Lung (tissue), 12 donors: Measurements from ENCODE around the gene RPS6KA1. TPM values are rescaled to one million over a fixed set of nuclear protein-coding genes. Genes with fewer than 3 reads are reported as not detected.

Experiments used
- ATAC-seq: fragments of 200-7000 bp; cut with Tn5 transposase; one replicate; pipeline ENCODE4 v1.9.1; 2020; ENCODE audit warnings: moderate number of reproducible peaks; ENCODE audit not compliant: insufficient read depth, low FRiP score
- DNase-seq, 3 donors: peaks; one replicate each; pipeline ENCODE4 v3.0.0-alpha.2; 2013 to 2017
- H3K27ac ChIP-seq, 2 donors: one replicate each; pipeline ENCODE4 v1.5.1; 2013; ENCODE audit warnings: mild to moderate bottlenecking in 2 of 2, moderate library complexity in 2 of 2, control low read depth in 1 of 2, inconsistent platforms in 1 of 2, low read depth in 1 of 2, low read length in 1 of 2
- H3K27me3 ChIP-seq, 3 donors: one replicate each; pipeline ENCODE4 v1.5.1; 2013; ENCODE audit warnings: low read length in 2 of 3; ENCODE audit not compliant: control insufficient read depth in 3 of 3, insufficient read depth in 3 of 3
- H3K36me3 ChIP-seq, 4 donors: one replicate each; pipeline ENCODE4 v1.5.1; 2013; ENCODE audit warnings: low read length in 4 of 4, mild to moderate bottlenecking in 1 of 4, moderate library complexity in 1 of 4; ENCODE audit not compliant: control insufficient read depth in 4 of 4, insufficient read depth in 4 of 4
- H3K4me1 ChIP-seq, 5 donors: one replicate each; pipeline ENCODE4 v1.5.1; 2013; ENCODE audit warnings: low read length in 5 of 5, mild to moderate bottlenecking in 2 of 5, moderate library complexity in 1 of 5; ENCODE audit not compliant: control insufficient read depth in 5 of 5, insufficient read depth in 5 of 5
- H3K4me3 ChIP-seq: one replicate; pipeline ENCODE4 v1.5.1; 2013; ENCODE audit warnings: mild to moderate bottlenecking, control low read depth, moderate library complexity
- H3K9ac ChIP-seq, 2 donors: one replicate each; pipeline ENCODE4 v1.5.1; 2013; ENCODE audit warnings: low read length in 2 of 2, control low read depth in 1 of 2; ENCODE audit not compliant: insufficient read depth in 1 of 2
- H3K9me3 ChIP-seq, 4 donors: one replicate each; pipeline ENCODE4 v1.5.1; 2013; ENCODE audit warnings: low read length in 3 of 4, mild to moderate bottlenecking in 1 of 4, moderate library complexity in 1 of 4; ENCODE audit not compliant: control insufficient read depth in 4 of 4, insufficient read depth in 3 of 4
- WGBS, 2 donors: extraction: QIAGEN DNeasy Blood & Tissue Kit; methylation state at CpG; one replicate each; pipeline ENCODE4 v1.1.7; 2013; 5-methylcytosine and 5-hydroxymethylcytosine counted together
- polyA plus RNA-seq, 2 donors: library from polyadenylated mRNA; stranded (reverse); fragments of 200-250 nt; gene quantifications; one replicate each; pipeline ENCODE4 v1.2.1, GENCODE V29; 2013
- total RNA-seq, 2 donors: library from RNA; depleted of rRNA in 1 of 2; stranded (reverse); fragments of >200 nt in 1 of 2; gene quantifications; one replicate each; pipeline ENCODE4 v1.2.1, GENCODE V29; 2014 to 2021
- TF ChIP-seq, protein P1 (sequence below): IDR thresholded peaks from 2 replicates; pipeline ENCODE4 v1.5.1; 2012; ENCODE audit warnings: mild to moderate bottlenecking; ENCODE audit errors: control extremely low read depth, extremely low read depth
- donor health status: control.
- donor health status: control.
- donor health status: Bipolar disorder and iron deficiency.
- donor health status: healthy.
- donor health status: DM: yes; HTN: yes; CAD: no.

The RPS6KA1 gene
- total and polyA plus RNA-seq, 4 donors, result 58.6 to 109 (median 81.7) TPM

DNA sequence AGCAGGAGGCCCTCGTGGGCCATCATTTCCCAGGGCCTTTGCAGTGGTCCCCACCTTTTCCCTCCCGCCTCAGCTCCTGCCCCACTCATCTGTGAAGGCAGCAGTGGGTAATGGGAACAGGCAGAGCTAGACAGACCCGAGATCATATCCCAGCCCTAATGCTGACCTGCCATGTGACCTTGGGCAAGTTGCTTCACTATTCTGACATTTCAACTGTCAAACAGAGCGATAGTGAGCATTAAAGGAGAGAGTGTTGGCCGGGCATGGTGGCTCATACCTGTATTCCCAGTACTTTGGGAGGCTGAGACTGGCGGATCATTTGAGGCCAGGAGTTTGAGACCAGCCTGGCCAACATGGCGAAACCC lies 51.7 kb downstream of the RPS6KA1 start:
- H3K9me3 ChIP-seq, result no peaks in the 10 kb centered on the region
- no peak overlapping the region for H3K9ac ChIP-seq
- no peak overlapping the region for H3K4me3 ChIP-seq
- H3K4me1 ChIP-seq, result no peaks in the 10 kb centered on the region
- no peaks in the 10 kb centered on the region for H3K27me3 ChIP-seq
- DNase-seq (no peak), ATAC-seq (no peak)
- WGBS, 2 donors, result 66 to 74% methylated on average over 7 of the region's 7 CpGs
- TF ChIP-seq, protein P1, sequence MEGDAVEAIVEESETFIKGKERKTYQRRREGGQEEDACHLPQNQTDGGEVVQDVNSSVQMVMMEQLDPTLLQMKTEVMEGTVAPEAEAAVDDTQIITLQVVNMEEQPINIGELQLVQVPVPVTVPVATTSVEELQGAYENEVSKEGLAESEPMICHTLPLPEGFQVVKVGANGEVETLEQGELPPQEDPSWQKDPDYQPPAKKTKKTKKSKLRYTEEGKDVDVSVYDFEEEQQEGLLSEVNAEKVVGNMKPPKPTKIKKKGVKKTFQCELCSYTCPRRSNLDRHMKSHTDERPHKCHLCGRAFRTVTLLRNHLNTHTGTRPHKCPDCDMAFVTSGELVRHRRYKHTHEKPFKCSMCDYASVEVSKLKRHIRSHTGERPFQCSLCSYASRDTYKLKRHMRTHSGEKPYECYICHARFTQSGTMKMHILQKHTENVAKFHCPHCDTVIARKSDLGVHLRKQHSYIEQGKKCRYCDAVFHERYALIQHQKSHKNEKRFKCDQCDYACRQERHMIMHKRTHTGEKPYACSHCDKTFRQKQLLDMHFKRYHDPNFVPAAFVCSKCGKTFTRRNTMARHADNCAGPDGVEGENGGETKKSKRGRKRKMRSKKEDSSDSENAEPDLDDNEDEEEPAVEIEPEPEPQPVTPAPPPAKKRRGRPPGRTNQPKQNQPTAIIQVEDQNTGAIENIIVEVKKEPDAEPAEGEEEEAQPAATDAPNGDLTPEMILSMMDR, result no peak
- H3K27ac ChIP-seq, result no peak overlapping the region
- H3K36me3 ChIP-seq, result no peaks in the 10 kb centered on the region

DNA sequence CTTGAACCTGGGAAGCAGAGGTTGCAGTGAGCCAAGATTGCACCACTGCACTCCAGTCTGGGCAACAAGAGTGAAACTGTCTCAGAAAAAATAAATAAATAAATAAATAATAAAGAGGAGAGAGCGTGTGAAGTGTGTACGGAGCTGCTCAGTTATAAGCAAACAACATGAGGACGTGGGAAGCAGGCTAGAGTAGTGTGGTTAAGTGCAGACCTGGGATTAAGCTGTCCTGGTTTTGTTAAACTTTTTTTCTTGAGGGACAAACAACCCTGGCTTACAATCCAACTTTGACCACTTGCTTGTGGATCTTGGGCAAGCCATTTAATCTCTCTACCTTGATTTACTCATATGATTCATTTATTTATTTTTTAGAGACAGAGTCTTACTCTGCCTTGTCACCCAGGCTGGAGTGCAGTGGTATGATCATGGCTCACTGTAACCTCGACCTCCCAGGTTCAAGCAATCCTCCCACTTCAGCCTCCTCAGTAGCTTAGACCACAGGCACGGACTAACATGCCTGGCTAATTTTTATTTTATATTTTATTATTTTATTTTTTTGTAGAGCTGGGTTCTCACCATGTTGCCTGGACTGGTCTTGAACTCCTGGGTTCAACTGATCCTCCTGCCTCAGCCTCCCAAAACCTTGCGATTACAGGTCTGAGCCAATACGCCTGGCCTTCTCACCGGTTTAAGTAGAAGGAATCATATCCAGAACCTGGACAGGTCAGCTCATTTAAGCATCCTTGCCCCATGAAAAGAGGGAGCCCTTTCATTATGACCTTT lies 52.7 kb downstream of the RPS6KA1 start:
- Histone ChIP-seq H3K4me1 (no peaks in the 10 kb centered on the region), H3K9me3 (no peaks in the 10 kb centered on the region), H3K9ac (no peak overlapping the region), H3K27me3 (no peaks in the 10 kb centered on the region), H3K27ac (no peak overlapping the region), H3K36me3 (no peaks in the 10 kb centered on the region), H3K4me3 (no peak overlapping the region)
- ATAC-seq (no peak), DNase-seq (no peak)
- WGBS, 2 donors, result 70 to 82% methylated on average over 8 of the region's 8 CpGs
- TF ChIP-seq, protein P1, result no peak

DNA sequence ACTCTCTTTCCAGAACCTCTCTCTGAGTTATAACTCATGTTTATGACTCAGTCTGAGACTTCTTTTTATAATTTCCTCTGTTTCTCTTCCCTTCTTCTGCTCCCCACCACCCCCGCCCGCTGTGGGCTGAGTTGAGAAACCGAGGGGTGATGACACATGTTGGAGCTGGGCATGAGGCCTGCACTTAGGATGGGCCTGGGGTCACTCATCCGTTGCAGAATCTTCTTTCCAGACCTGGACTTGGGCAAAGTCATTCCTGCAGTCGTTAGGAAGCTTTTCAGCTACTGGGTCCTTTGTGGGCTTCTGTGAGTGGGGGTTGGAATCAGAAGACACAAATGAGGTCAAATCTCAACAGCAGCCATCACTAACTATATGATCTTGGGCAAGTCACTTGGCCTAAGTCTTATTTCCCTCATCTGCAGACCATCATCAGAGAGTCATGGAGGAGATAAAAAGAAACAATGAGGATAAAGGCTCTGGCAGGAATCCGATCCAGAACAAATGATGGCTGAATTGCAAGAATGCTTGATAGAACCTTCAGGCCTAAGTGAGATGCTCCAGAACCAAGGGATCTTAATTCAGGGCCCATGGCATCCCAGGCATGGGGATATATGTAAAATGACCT lies 53.4 kb downstream of the RPS6KA1 start:
- TF ChIP-seq, protein P1, result no peak
- Histone ChIP-seq H3K9me3 (no peaks in the 10 kb centered on the region), H3K27ac (no peak overlapping the region), H3K4me3 (no peak overlapping the region), H3K27me3 (no peaks in the 10 kb centered on the region), H3K4me1 (no peaks in the 10 kb centered on the region), H3K36me3 (no peaks in the 10 kb centered on the region), H3K9ac (no peak overlapping the region)
- DNase-seq, result no peak
- 34 to 67% methylated on average over 6 of the region's 6 CpGs for WGBS, 2 donors
- no peak for ATAC-seq
